ENCODE results near the gene FMNL1.

DNA sequence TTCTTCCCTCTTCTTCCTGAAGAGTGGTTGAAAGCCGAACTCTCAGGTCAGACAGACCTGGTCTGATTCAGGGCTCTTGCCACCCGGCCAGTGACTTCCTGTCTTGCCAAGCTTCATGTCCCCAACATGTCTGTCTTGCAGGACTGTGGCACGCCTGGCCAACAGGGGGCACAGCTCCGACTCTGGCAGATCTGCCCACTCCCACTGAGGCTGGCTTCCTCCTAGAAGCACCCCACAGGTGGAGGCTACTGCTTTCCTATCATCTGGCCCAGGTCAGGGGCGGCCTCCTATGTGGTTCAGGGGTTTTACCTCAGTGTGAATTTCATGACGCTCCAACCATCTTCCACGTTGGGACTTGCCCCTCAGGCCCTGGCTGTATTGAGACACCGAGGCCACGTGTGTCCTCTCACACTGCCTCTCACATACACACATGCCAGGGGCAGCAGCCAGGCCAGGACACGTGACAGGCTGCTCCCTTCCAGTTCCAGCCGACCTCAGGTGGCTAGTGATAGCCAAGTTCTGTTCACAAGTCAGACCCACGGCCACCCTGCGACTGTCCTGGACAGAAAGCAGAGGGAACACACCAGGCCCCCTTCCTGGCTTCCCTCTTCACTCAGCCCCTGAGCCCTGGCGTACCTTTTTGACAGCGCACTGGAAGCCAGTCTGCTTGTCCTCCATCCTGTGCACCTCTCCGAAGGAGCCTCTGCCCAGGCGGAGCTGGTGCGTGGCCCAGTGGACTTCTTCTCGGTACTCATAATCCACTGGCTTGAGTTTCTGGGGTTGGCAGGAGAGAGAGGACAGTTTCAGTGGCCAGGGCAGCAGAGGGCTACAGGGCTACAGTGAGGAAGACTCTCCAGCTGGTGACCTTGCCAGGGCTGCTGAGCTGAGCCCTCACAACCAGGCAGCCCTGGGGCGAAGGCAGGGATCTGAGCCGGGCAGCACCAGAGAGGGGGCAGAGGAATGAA, 62.8 kb downstream of the FMNL1 start:
- no peak for TF ChIP-seq POLR2A (IDR thresholded peaks at IDR 0.05)
- TF ChIP-seq, protein P1, sequence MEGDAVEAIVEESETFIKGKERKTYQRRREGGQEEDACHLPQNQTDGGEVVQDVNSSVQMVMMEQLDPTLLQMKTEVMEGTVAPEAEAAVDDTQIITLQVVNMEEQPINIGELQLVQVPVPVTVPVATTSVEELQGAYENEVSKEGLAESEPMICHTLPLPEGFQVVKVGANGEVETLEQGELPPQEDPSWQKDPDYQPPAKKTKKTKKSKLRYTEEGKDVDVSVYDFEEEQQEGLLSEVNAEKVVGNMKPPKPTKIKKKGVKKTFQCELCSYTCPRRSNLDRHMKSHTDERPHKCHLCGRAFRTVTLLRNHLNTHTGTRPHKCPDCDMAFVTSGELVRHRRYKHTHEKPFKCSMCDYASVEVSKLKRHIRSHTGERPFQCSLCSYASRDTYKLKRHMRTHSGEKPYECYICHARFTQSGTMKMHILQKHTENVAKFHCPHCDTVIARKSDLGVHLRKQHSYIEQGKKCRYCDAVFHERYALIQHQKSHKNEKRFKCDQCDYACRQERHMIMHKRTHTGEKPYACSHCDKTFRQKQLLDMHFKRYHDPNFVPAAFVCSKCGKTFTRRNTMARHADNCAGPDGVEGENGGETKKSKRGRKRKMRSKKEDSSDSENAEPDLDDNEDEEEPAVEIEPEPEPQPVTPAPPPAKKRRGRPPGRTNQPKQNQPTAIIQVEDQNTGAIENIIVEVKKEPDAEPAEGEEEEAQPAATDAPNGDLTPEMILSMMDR (IDR thresholded peaks at IDR 0.05), result peak in 1 of 3 experiments; percentile 8
